Measurements from ENCODE around the gene TTC1.

GRCh38 chr5:160096178-160096577 lies 87.2 kb downstream of the TTC1 start:
- no peak for TF ChIP-seq CTCF (IDR thresholded peaks at IDR 0.05)
- TF ChIP-seq CHD2 (IDR thresholded peaks at IDR 0.05; ENCODE audit: low read length, partially characterized antibody), result no peak
- no peak for TF ChIP-seq TAF1 (IDR thresholded peaks at IDR 0.05; ENCODE audit: borderline replicate concordance, low read depth, low read length)
- no peak for TF ChIP-seq GATA2 (CRISPR knock-in tag; IDR thresholded peaks at IDR 0.05)
- no peak for TF ChIP-seq USF2 (IDR thresholded peaks at IDR 0.05; ENCODE audit: borderline replicate concordance, low read depth, low read length)
- no peak for TF ChIP-seq GABPA (IDR thresholded peaks at IDR 0.05; ENCODE audit: low read depth)
- no peak for TF ChIP-seq EP300 (IDR thresholded peaks at IDR 0.05; ENCODE audit: borderline replicate concordance in 1 of 2, low read depth in 1 of 2, low read length in 1 of 2)
- no peak for TF ChIP-seq POLR2AphosphoS5 (IDR thresholded peaks at IDR 0.05; ENCODE audit: low read depth, low read length)
- TF ChIP-seq FOXM1 (IDR thresholded peaks at IDR 0.05; ENCODE audit: low read depth), result no peak
- TF ChIP-seq EZH2phosphoT487 (IDR thresholded peaks at IDR 0.05; ENCODE audit: borderline replicate concordance, low read depth), result no peak

All from SK-N-SH (cell line).